K562 treated with DMSO at 1 percent for 48 hours (cell line): ENCODE measurements around the gene VPS36. TPM values are rescaled to one million over a fixed set of nuclear protein-coding genes. Genes with fewer than 3 reads are reported as not detected.

Source experiments
- total RNA-seq: library from RNA; unstranded; fragments of 300-600 nt; gene quantifications from 2 replicates; pipeline ENCODE4 v1.2.3, GENCODE V29; 2022; ENCODE audit warnings: low replicate concordance; ENCODE audit errors: extremely low read depth

The VPS36 gene
- not detected in 2 replicates for total RNA-seq

DNA sequence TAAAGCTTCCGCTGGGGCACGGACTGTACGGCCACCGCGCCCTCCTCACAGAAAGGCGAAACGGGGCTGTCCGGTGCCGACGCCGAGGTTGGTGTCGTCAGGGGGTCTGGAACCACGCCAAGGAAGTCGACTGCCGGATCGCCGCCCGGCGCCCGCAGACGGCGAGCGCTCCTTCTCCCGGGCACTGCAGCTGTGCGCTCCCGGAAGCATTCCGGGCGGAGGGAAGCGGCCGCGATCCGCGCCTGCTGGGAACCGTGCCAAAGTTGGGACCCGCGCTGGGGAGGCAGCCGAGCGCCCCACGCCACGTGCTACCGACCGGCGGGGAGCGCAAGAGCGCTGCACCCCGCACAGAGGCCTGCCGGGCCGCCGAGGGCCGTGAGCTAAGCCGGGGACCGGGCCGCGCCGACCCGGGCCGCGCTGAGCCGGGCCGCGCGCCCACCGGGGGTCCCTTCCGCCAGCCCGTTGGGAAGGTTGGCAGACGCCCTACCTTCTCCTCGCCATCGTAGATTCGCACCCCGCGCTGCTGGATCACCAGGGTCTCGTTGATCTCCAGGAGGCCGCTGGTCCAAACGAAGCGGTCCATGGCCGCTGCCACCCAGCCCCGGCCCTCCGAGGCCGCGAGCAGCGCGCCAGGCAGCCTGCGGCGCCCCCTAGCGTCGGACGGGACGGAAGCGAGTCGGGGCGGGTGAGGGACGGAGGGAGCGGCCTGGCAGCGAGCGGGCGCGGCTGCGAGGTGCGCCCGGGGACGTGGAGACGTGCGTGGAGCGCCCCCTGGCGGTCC is at the start of gene VPS36:
VPS36 (minus strand) TSS at position 623 of the 781 bp plus-strand sequence; CDS start at position 583, 40 bp downstream.

GRCh38 chr13:52454820-52455676 is 4.6 kb upstream of the VPS36 start, which contains the start of gene CKAP2:
TSS of gene CKAP2 (plus strand) at chr13:52455478. CDS start at chr13:52455557, 79 bp downstream.

DNA sequence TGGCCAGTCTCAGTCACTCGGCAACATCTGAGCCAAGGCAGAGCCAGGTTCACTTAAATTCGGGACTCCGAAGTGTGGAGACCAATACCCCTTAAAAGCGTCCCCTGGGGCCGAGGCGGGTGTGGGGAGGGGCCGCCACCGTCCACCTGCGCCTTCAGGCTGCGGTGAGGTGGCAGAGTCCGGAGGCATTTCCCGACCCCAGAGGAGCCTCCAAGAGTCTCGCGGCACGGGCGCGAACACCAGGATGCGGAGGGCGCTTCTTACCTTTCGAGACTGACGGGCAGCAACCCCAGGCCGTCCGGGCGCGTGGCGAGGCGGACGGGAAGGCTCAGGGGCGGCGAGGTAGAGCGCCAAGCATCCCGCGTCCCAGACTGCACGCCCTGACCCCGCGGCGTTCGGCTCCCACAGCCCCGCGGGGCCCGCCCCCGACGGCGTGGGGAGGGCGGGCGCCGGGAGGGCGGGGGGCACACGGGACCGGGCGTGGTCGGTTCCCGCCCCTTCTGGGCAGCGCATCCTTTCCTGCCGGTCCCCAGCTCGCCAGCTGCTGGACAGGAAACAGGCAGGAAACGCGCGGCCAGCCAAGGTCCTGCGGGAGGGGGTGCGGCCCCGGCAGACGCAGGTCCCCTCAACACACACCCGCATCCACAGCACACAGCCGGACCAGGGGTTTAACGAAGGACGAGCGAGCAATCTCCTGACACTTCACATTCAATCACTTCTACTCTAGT is 44.5 kb downstream of the VPS36 start, which contains the start of gene THSD1:
THSD1 (minus strand) TSS at position 406 of the 728 bp plus-strand sequence. CDS start 3,572 bp downstream, outside the sequence.

Other genes starting within 250 kb of the VPS36 start
- not detected in 2 replicates for gene THSD1, start 44.5 kb downstream of the VPS36 start, total RNA-seq
- not detected in 2 replicates for gene CKAP2, start 4.8 kb upstream of the VPS36 start, total RNA-seq
- gene HNRNPA1L2, start 191.8 kb upstream of the VPS36 start, total RNA-seq, result not detected in 2 replicates
- not detected in 2 replicates for gene SUGT1, start 202.2 kb upstream of the VPS36 start, total RNA-seq